ENCODE results near the gene CASP3. TPM values are rescaled to one million over a fixed set of nuclear protein-coding genes. Genes with fewer than 3 reads are reported as not detected.

CASP3 gene
- total RNA-seq, 2 donors from 2014 or later = 11.4 to 17.5 TPM

DNA sequence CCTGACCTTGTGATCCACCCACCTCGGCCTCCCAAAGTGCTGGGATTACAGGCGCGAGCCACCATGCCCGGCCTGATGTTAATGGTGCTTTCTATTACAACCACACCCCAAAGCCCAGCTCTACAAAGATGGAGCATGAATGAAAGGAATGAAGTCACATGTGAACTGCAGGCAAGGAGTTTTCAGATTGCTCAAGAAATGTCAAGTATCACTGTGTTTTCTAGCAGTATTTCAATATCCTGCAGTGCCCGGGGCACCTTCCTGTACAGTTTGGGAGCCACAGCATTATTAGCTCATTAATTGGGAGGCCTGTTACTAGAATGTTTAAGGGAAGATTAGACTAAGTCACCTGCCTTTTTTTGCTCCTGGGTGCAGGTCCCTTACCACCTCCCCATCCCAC, 40.4 kb upstream of the CASP3 start:
- Histone ChIP-seq H3K4me3 (no peak overlapping the region), H3K9me3 (no peaks in the 10 kb centered on the region), H3K36me3 (no peaks in the 10 kb centered on the region), H3K27ac (no peak overlapping the region), H3K27me3 (replicated peaks; ENCODE audit: insufficient read depth) (no peaks in the 10 kb centered on the region), H3K4me1 (ENCODE audit: control insufficient read depth in 1 of 2, low read depth in 2 of 2) (no peaks in the 10 kb centered on the region)
- no peak for ATAC-seq (ENCODE audit: insufficient number of reproducible peaks, low FRiP score, low read depth)
- TF ChIP-seq, protein P1, sequence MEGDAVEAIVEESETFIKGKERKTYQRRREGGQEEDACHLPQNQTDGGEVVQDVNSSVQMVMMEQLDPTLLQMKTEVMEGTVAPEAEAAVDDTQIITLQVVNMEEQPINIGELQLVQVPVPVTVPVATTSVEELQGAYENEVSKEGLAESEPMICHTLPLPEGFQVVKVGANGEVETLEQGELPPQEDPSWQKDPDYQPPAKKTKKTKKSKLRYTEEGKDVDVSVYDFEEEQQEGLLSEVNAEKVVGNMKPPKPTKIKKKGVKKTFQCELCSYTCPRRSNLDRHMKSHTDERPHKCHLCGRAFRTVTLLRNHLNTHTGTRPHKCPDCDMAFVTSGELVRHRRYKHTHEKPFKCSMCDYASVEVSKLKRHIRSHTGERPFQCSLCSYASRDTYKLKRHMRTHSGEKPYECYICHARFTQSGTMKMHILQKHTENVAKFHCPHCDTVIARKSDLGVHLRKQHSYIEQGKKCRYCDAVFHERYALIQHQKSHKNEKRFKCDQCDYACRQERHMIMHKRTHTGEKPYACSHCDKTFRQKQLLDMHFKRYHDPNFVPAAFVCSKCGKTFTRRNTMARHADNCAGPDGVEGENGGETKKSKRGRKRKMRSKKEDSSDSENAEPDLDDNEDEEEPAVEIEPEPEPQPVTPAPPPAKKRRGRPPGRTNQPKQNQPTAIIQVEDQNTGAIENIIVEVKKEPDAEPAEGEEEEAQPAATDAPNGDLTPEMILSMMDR (IDR thresholded peaks at IDR 0.05) = no peak
- DNase-seq (ENCODE audit: low spot score) = no peak

DNA sequence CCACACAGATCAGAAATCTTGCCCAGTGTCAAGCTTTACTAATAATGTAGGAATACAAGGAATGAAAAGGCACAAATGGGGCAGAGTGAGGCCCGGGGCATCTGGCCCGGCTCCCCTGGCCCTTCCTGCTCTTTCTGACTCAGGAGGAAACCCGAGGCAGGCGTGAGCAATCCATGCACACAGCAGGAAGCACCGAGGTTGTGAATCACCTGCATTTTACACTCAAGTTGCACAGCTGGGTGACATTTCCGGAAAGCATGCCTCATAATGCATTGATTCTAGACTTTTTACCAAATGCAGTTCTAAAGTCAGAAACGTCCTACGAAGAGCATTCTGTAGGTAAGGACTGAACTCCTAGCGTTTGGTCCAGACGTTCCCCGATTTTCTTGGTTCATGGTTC, 39.2 kb upstream of the CASP3 start:
- TF ChIP-seq, protein P1 (IDR thresholded peaks at IDR 0.05) = no peak

DNA sequence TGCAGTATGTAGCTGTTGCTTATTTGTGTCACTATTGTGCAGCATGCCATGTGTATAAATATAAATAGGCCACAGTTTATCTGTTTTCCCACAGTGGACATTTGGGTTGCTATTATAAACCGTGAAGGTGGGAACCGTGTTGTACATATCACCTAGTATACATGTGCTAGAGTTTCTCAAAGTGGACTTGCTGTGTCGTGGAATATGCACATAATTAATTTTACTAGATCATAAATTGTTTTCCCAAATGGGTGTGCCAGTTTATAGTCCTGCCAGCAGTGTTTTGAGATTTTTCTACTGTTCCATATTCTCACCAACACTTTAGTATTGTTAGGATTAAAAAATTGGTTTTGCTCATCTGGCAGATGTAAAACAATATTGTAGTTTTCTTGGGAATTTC, 38.8 kb upstream of the CASP3 start:
- DNase-seq (ENCODE audit: low spot score) = no peak
- Histone ChIP-seq H3K27ac (no peak overlapping the region), H3K4me1 (ENCODE audit: control insufficient read depth in 1 of 2, low read depth in 2 of 2) (no peaks in the 10 kb centered on the region), H3K4me3 (no peak overlapping the region), H3K27me3 (replicated peaks; ENCODE audit: insufficient read depth) (no peaks in the 10 kb centered on the region), H3K36me3 (no peaks in the 10 kb centered on the region), H3K9me3 (no peaks in the 10 kb centered on the region)
- TF ChIP-seq, protein P1 (IDR thresholded peaks at IDR 0.05) = no peak
- no peak for ATAC-seq (ENCODE audit: insufficient number of reproducible peaks, low FRiP score, low read depth)

More for the DNA sequence above, 39.2 kb upstream of the CASP3 start:
- Histone ChIP-seq H3K4me3 (no peak overlapping the region), H3K4me1 (ENCODE audit: control insufficient read depth in 1 of 2, low read depth in 2 of 2) (no peaks in the 10 kb centered on the region), H3K27ac (no peak overlapping the region), H3K27me3 (replicated peaks; ENCODE audit: insufficient read depth) (no peaks in the 10 kb centered on the region), H3K9me3 (no peaks in the 10 kb centered on the region), H3K36me3 (no peaks in the 10 kb centered on the region)
- no peak for ATAC-seq (ENCODE audit: insufficient number of reproducible peaks, low FRiP score, low read depth)
- no peak for DNase-seq (ENCODE audit: low spot score)

DNA sequence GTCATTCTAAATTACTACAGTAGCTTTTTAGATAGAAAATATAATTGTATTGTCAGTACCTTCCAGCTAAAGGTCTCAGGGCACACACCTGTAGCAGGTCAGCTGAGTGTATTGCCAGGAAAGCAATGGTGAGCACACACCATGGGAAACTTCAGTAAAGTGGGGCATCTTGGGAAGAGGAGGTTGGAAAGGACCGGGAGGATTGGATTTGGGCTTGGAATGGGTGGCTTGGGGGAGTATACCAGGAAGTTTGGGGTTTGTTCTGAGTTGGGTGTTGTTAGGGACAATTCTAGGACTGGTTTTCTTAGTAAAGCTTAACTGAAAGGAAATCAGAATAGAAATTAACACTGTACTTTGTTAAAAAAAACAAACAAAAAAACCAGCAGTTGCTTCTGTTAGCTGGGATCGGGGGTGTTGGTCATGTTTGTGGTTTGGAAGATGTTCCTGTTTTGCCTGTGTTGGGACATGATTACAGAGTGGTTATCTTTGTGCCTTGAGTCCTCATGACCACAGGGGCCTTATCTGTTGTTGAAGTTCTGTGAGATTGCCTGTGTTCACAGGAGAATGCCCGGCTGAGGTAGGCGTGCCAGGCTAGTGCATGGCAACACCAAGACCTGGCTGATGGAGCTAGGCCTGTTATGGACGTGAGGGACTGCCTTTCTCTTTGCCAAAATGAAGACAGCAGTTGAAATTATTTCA, 35.4 kb upstream of the CASP3 start:
- Histone ChIP-seq H3K4me1 (ENCODE audit: control insufficient read depth in 1 of 2, low read depth in 2 of 2) (no peaks in the 10 kb centered on the region), H3K36me3 (no peaks in the 10 kb centered on the region), H3K27ac (no peak overlapping the region), H3K9me3 (no peaks in the 10 kb centered on the region), H3K4me3 (no peak overlapping the region), H3K27me3 (replicated peaks; ENCODE audit: insufficient read depth) (no peaks in the 10 kb centered on the region)
- TF ChIP-seq, protein P1 (IDR thresholded peaks at IDR 0.05) = no peak
- ATAC-seq (ENCODE audit: insufficient number of reproducible peaks, low FRiP score, low read depth) (no peak), DNase-seq (ENCODE audit: low spot score) (no peak)

DNA sequence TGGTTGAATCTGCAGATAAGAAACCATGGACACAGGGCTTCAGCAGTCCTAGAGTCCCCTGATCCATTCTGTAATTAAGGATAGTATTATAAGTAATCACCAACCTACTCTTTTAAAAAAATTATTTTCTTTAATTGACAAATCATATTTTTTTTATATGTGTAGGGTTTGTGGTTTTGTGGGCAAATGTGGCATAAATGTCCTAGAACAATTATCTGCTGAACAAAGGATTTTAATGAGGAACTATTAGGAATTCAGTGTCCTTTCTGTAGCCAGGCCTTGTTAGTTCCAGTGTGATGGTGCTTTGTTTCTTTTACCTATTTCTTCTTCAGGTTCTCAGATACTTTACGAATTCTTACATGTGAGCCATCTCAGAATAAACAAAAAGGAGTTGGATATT, 32.7 kb upstream of the CASP3 start:
- Histone ChIP-seq H3K4me3 (no peak overlapping the region), H3K36me3 (no peaks in the 10 kb centered on the region), H3K27ac (no peak overlapping the region), H3K4me1 (ENCODE audit: control insufficient read depth in 1 of 2, low read depth in 2 of 2) (no peaks in the 10 kb centered on the region), H3K27me3 (replicated peaks; ENCODE audit: insufficient read depth) (no peaks in the 10 kb centered on the region), H3K9me3 (no peaks in the 10 kb centered on the region)
- DNase-seq (ENCODE audit: low spot score) (no peak), ATAC-seq (ENCODE audit: insufficient number of reproducible peaks, low FRiP score, low read depth) (no peak)
- TF ChIP-seq, protein P1 (IDR thresholded peaks at IDR 0.05) = no peak

Measured in thoracic aorta (tissue), 2 donors.